Small intestine (tissue), 7 donors: ENCODE measurements around the gene KHNYN. TPM values are rescaled to one million over a fixed set of nuclear protein-coding genes. Genes with fewer than 3 reads are reported as not detected.

ENCODE experiments used
- DNase-seq, 2 donors: peaks; one replicate each; pipeline versions ENCODE4 v3.0.0 to v3.0.0-alpha.2; 2013
- FAIRE-seq: peaks from 2 replicates; lab custom pipeline; 2012; peaks lifted over from hg19 to GRCh38; lab: Jason Lieb, UNC
- H3K27ac ChIP-seq, 3 donors: one replicate each; pipeline ENCODE4 v1.5.1; 2013; ENCODE audit warnings: low read length in 2 of 3, mild to moderate bottlenecking in 2 of 3, control low read depth in 1 of 3, inconsistent platforms in 1 of 3, low read depth in 1 of 3, moderate library complexity in 1 of 3
- H3K27me3 ChIP-seq, 3 donors: one replicate each; pipeline ENCODE4 v1.6.1; 2013; ENCODE audit warnings: low read length in 3 of 3, inconsistent platforms in 1 of 3; ENCODE audit not compliant: control insufficient read depth in 3 of 3, insufficient read depth in 3 of 3
- H3K36me3 ChIP-seq, 3 donors: one replicate each; pipeline ENCODE4 v1.6.1; 2013; ENCODE audit warnings: low read length in 3 of 3, inconsistent platforms in 1 of 3, low read depth in 1 of 3, mild to moderate bottlenecking in 1 of 3, moderate library complexity in 1 of 3; ENCODE audit not compliant: control insufficient read depth in 3 of 3, insufficient read depth in 2 of 3
- H3K4me1 ChIP-seq, 3 donors: one replicate each; pipeline ENCODE4 v1.6.1; 2013; ENCODE audit warnings: low read length in 2 of 3, inconsistent platforms in 1 of 3, low read depth in 1 of 3, mild to moderate bottlenecking in 1 of 3, moderate library complexity in 1 of 3; ENCODE audit not compliant: control insufficient read depth in 3 of 3, insufficient read depth in 2 of 3
- H3K4me3 ChIP-seq, 3 donors: one replicate each; pipeline ENCODE4 v1.5.1; 2013; ENCODE audit warnings: low read length in 3 of 3, control low read depth in 1 of 3, inconsistent platforms in 1 of 3, low read depth in 1 of 3, mild to moderate bottlenecking in 1 of 3, moderate library complexity in 1 of 3
- H3K9me3 ChIP-seq, 2 donors: one replicate each; pipeline ENCODE4 v1.6.1; 2013; ENCODE audit warnings: low read depth in 1 of 2, low read length in 1 of 2; ENCODE audit not compliant: control insufficient read depth in 2 of 2, insufficient read depth in 1 of 2
- WGBS, 3 donors: extraction: QIAGEN DNeasy Blood & Tissue Kit; methylation state at CpG; one replicate each; pipeline ENCODE4 v1.1.7; 2013; 5-methylcytosine and 5-hydroxymethylcytosine counted together
- polyA plus RNA-seq, 4 donors: library from polyadenylated mRNA; stranded (reverse) in 3 of 4; unstranded in 1 of 4; fragments of 200-250 nt in 3 of 4; fragments of 120-200 nt in 1 of 4; gene quantifications; one replicate each; pipeline versions ENCODE4 v1.2.1 to v1.2.3, GENCODE V29; 2013
- donor health status: healthy with polysubstance abuse.
- donor health status: control.
- donor health status: control.
- donor health status: Bipolar disorder and iron deficiency.
- donor health status: healthy.

The KHNYN gene
- polyA plus RNA-seq, 4 donors = 21.3 to 75.6 (median 36.4) TPM

DNA sequence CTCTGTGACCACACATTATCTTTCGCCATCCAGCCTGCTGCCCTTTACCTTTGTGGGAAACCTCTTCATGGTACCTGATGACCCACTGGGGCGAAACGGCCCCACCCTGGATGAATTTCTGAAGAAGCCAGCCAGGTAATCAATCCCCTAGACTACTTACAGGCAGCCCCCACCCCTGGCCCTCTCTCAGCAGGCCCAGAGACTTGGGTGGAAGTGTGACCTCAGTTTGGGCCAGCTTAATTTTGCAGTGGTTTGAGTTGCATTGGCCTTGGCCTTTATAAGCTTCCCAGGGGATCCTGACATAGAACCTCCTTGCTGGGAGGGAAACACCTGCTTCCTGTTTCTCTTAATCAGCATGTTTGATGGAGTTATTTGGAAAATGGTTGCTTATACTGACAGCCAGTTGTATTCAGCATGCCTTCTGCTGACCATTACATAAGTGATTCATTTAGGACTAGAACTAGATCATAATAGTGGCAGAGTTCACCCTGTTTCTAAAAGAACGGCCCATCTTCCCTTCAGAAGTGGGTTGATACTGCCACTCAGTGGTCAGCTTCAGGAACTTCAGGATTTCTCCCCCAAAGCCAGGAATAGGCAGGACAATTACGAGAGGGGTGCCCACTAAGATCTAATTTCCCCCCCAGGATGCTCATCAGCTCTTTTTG lies 6.7 kb downstream of the KHNYN start:
- peaks cover 0 to 73% (median 32%) of the 10 kb centered on the region in 3 donors for H3K36me3 ChIP-seq
- H3K27ac ChIP-seq = peak overlapping the region in 2 of 3 donors; percentile 2 to 19
- no peaks in the 10 kb centered on the region for H3K27me3 ChIP-seq
- 51 to 55% (median 53%) methylated on average over 5 of the region's 5 CpGs for WGBS, 3 donors
- H3K4me3 ChIP-seq = no peak overlapping the region
- peaks cover 2 to 18% (median 3%) of the 10 kb centered on the region in 3 donors for H3K4me1 ChIP-seq
- DNase-seq (peak; percentile 72 to 75), FAIRE-seq (no peak)
- no peaks in the 10 kb centered on the region for H3K9me3 ChIP-seq

DNA sequence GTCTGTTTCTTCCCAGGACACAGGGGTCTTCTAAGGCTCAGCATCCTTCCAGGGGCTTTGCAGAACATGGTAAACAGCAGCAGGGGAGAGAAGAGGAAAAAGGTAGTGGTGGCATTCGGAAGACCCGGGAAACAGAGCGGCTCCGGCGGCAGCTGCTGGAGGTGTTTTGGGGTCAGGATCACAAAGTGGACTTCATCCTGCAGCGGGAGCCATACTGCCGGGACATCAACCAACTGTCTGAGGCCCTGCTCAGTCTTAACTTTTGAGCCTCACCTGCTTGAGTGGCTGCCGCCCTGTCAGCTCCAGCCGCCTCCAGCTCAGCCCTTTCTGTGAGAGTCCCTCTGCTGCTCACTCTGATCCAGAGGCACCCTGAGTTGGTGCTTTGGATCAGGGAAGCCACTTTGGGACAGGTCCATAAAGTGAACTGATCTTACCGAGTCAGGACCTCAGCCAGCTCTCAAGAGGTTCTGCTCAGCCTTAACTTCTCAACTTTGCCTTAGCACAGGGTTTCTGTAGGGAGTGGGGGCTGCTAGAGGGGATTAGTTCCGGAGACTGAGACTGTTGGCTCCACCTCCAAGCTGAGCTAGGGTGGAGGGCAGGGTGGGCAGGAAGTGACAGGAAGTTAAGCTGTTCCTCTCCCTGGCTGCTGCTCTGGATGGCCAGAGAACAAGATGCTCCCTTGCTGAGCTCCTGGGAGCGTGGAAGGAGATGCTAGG lies 7.4 kb downstream of the KHNYN start:
- Histone ChIP-seq H3K4me1 (peaks cover 4 to 18% (median 4%) of the 10 kb centered on the region in 3 donors), H3K27me3 (no peaks in the 10 kb centered on the region), H3K27ac (peak overlapping the region in 1 of 3 donors; percentile 19), H3K36me3 (peaks cover 0 to 66% (median 32%) of the 10 kb centered on the region in 3 donors), H3K4me3 (no peak overlapping the region), H3K9me3 (no peaks in the 10 kb centered on the region)
- FAIRE-seq (no peak), DNase-seq (no peak)
- 71 to 78% (median 77%) methylated on average over 12 of the region's 12 CpGs for WGBS, 3 donors

DNA sequence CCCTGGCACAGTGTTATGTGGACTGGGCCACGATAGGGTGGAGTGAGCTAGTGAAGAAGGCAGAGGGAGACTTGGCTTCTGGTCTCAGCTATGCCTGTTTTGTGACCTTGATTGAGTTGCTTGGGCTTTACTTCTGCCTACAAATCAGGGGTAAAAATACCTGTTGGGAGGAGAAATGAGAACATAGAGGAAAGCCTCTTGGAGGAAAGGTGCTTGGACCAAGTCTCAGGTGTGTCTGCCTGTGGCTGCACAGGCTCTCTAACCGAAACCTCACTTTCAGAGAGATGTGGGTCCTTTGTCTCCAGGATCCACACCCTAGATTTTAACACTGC lies 7.9 kb downstream of the KHNYN start:
- no peak for FAIRE-seq
- Histone ChIP-seq H3K36me3 (peaks cover 0 to 61% (median 32%) of the 10 kb centered on the region in 3 donors), H3K27me3 (no peaks in the 10 kb centered on the region), H3K27ac (peak overlapping the region in 1 of 3 donors; percentile 19), H3K9me3 (no peaks in the 10 kb centered on the region), H3K4me3 (no peak overlapping the region), H3K4me1 (peaks cover 4 to 13% (median 4%) of the 10 kb centered on the region in 3 donors)
- 76 to 81% (median 78%) methylated on average over 2 of the region's 2 CpGs for WGBS, 3 donors
- DNase-seq = no peak

DNA sequence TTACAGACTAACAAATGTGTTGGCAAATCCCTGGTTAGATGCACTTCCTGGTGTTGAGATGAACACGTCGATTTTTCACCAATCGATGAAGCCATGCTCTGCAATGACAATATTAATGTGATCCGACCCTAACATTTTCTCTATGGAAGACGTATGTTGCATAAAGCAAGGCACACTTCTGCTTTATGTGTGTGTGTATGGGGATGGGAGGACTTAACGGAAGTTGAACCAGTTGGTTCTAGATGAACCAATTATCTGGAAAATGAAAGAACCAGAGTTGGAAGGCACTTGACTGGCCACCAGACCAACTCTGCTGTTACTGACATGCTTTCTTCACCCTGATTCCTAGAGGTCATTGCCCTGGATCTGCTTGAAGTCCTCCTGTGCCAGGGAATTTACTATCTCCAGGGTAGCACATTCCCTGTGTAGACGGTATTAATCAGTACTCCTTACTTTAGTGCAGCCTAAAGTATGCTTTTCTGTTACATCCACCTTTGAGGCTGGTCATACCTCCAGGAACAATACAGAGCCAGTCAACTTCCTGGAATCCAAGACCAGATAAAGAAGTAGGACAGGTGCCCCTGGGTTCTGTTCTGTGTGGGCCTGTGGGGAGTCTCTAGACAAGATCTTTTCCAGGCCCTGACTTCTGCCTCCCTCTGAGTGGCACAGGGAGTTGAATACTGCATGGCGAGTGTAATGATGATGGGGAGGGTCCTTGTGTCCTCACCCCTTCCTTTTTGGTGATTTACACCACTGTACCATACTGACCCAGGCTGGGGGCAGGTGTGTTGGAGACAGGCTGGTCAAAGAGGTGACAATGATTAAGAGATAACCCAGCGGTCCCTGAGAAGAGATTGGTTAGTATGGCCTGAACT lies 8.7 kb downstream of the KHNYN start:
- H3K4me3 ChIP-seq = no peak overlapping the region
- peak overlapping the region in 1 of 3 donors; percentile 6 for H3K27ac ChIP-seq
- peaks cover 6 to 11% (median 7%) of the 10 kb centered on the region in 3 donors for H3K4me1 ChIP-seq
- DNase-seq (no peak), FAIRE-seq (no peak)
- 63 to 69% (median 66%) methylated on average over 9 of the region's 9 CpGs for WGBS, 3 donors
- peaks cover 0 to 58% (median 32%) of the 10 kb centered on the region in 3 donors for H3K36me3 ChIP-seq
- H3K9me3 ChIP-seq = no peaks in the 10 kb centered on the region
- H3K27me3 ChIP-seq = no peaks in the 10 kb centered on the region

DNA sequence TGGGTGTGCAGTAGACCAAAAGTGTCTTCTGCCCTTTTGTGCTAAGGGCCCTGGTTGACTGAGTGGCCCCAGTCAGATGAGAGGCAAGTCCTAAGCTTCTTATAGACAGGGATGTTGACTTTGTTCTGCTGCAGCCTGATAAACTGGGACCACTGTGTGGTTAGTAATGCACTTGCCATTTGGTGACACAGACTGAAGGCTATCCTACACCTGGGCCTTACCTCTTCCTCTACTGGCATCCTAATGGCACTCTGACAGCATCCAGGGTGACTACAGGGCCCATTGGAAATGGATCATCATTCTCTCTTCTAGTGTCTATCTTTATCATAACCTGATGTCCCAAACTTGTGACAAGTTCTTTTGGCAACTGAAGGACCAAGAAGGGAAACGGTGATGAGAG lies 9.5 kb downstream of the KHNYN start:
- H3K9me3 ChIP-seq = no peaks in the 10 kb centered on the region
- no peak for DNase-seq
- FAIRE-seq = no peak
- no peak overlapping the region for H3K27ac ChIP-seq
- H3K36me3 ChIP-seq = peaks cover 0 to 56% (median 30%) of the 10 kb centered on the region in 3 donors
- H3K4me1 ChIP-seq = peaks cover 7 to 13% (median 9%) of the 10 kb centered on the region in 3 donors
- WGBS, 3 donors = 39 to 82% (median 68%) methylated on average over 1 of the region's 1 CpG
- no peak overlapping the region for H3K4me3 ChIP-seq
- no peaks in the 10 kb centered on the region for H3K27me3 ChIP-seq

DNA sequence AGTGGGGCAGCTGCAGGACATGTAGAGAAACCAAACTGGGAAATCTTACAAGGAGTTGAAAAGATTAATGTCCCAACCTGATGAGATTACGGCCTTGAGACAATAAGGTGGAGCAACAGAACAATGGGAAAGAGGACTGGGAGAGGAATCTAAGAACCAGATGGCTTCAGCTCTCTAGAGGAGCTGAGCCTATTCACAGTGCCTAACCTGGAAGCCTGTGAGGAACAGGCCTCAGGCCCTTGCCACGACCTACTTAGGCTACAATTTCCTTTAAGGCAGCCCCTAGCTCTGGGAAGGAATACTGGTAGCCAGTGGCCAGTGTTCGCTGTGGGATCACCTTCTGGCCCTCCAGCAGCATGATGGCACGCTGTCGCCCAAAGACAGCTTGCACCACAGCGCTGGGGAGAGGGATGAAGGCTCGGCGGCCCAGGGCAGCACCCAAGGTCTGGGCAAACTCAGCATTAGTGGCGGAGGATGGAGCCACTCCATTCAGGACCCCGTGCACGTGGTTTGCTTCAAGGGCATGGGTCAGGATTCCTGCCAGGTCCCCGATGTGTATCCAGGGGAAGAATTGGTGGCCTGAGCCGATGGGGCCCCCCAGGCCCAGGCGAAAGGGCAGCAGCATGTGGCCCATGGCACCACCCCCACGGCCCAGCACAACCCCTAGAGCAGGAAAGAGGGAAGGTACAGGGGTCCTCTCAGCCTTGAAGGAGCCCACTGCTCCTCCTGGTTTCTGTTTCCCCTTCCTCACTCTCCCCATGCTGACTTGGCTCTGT lies 10.3 kb downstream of the KHNYN start:
- H3K27ac ChIP-seq = no peak overlapping the region
- peaks cover 7 to 13% (median 9%) of the 10 kb centered on the region in 3 donors for H3K4me1 ChIP-seq
- WGBS, 3 donors = 71 to 78% (median 74%) methylated on average over 15 of the region's 15 CpGs
- FAIRE-seq (no peak), DNase-seq (no peak)
- no peaks in the 10 kb centered on the region for H3K27me3 ChIP-seq
- no peaks in the 10 kb centered on the region for H3K9me3 ChIP-seq
- no peak overlapping the region for H3K4me3 ChIP-seq
- H3K36me3 ChIP-seq = peaks cover 0 to 51% (median 30%) of the 10 kb centered on the region in 3 donors

DNA sequence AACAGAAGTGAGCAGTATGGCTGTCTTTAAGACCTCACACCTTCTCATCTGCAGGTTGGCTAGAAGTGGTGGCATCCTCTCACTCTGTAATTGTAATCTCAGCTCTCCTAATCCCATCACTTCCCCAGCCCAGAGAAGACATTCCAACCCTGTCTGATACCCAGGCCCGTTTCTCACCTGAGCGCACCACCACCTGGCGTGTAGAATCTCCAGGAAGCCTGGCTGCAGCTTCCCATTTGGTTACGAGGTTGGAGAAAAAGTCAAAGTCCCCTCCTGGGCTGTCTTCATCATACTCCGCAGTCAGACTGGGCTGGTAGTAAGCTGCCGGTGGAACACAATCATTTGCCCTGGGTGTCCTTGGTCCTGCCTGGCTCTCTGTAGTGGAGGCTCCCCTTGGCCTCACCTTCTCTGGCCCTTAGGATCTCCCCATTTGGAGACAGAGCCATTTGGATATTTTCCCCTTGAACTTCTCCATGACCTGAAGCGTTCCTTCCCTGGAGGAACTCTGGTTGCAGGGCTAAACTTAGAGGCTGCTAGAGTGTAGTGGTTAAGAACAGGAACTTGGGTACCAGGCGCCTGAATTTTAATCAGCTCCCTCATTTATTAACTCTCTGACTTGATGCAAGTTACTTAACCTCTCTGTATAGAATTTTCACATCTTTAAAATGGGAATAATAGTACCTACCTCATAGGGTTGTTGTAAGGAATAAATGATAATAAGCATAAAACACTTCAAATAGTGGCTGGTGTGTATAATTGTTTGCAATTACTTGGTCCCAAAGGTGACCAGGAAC lies 11.0 kb downstream of the KHNYN start:
- Histone ChIP-seq H3K27me3 (no peaks in the 10 kb centered on the region), H3K4me1 (peaks cover 7 to 13% (median 9%) of the 10 kb centered on the region in 3 donors), H3K4me3 (no peak overlapping the region), H3K27ac (peak overlapping the region in 1 of 3 donors; percentile 1), H3K9me3 (no peaks in the 10 kb centered on the region), H3K36me3 (peaks cover 0 to 45% (median 29%) of the 10 kb centered on the region in 3 donors)
- 68 to 81% (median 76%) methylated on average over 8 of the region's 8 CpGs for WGBS, 3 donors
- FAIRE-seq = no peak
- no peak for DNase-seq
